SJCRH30 (cell line): ENCODE results near the gene TMCO6. TPM values are rescaled to one million over a fixed set of nuclear protein-coding genes. Genes with fewer than 3 reads are reported as not detected.
"Not testable (repeated sequence)": the region's sequence is repeated elsewhere in the genome, so short reads cannot be mapped to it uniquely, and the experiment has no call there.

ENCODE experiments used
- DNase-seq, 2 experiments: peaks; one replicate each; pipeline ENCODE4 v3.0.0-alpha.2; 2015 to 2020
- H3K27ac ChIP-seq: fragments of 250-450 bp; sonication (Bioruptor Pico); 2 replicates; pipeline ENCODE4 v1.5.1; 2020; ENCODE audit warnings: mild to moderate bottlenecking, moderate library complexity
- H3K27me3 ChIP-seq: fragments of 250-450 bp; sonication (Bioruptor Pico); 2 replicates; pipeline ENCODE4 v1.5.1; 2020; ENCODE audit warnings: mild to moderate bottlenecking, moderate library complexity
- H3K36me3 ChIP-seq: fragments of 250-450 bp; sonication (Bioruptor Pico); 2 replicates; pipeline ENCODE4 v1.5.1; 2020; ENCODE audit warnings: mild to moderate bottlenecking, moderate library complexity
- H3K4me1 ChIP-seq: fragments of 250-450 bp; sonication (Bioruptor Pico); 2 replicates; pipeline ENCODE4 v1.5.1; 2020; ENCODE audit warnings: mild to moderate bottlenecking, moderate library complexity
- H3K4me3 ChIP-seq: fragments of 250-450 bp; sonication (Bioruptor Pico); 2 replicates; pipeline ENCODE4 v1.5.1; 2020; ENCODE audit warnings: mild to moderate bottlenecking, moderate library complexity
- H3K9me3 ChIP-seq: fragments of 250-450 bp; sonication (Bioruptor Pico); replicated peaks from 2 replicates; pipeline ENCODE4 v1.5.1; 2020; ENCODE audit warnings: mild to moderate bottlenecking, moderate library complexity
- total RNA-seq: library from RNA; depleted of rRNA; stranded (reverse); fragments of >200 nt; shearing (Covaris generic); gene quantifications from 2 replicates; pipeline ENCODE4 v1.2.3, GENCODE V29; 2014

Gene TMCO6
- total RNA-seq, 1 experiment from 2014 or later, result 11.1 TPM

DNA sequence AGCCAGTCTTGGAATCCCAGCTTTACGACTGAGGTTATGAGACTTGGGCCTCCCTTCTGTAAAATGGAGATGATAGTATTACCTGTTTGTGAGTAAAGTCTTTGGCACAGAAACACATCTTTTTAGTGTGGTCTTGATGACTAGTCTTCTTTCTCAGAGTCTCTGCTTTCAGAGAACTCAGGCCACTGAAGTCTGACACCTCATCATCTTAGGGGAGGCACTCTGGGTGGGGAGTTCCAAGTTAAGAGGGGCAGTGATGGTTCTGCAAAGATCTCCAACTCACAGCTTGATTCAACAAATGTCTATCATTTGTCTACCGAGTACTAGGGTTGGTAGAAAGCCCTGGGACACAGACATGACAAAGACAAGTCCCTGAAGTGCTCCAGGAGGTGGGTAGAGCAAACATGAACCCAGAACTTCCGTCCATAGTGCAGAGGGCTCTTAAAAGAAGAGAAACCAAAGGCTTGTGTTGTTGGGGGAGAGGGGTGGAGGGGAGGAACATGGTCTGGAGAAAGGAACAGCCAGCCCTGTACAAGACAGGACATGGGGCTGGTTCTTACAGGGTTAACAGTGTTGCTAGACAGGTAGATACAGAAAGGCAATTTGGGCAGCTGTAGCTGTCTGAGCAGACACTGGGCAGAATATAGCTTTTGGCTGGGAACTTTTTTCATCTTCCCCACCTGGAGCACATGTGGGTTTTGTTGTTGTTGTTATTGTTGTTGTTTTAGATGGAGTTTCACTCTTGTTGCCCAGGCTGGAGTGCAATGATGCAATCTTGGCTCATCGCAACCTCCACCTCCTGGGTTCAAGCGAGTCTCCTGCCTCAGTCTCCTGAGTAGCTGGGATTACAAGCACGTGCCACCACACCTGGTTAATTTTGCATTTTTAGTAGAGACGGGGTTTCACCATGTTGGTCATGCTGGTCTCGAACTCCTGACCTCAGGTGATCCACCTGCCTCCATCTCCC, 3.7 kb upstream of the TMCO6 start:
- Histone ChIP-seq H3K27me3 (no peaks in the 10 kb centered on the region), H3K27ac (no peak overlapping the region), H3K4me3 (no peak overlapping the region), H3K36me3 (no peaks in the 10 kb centered on the region), H3K9me3 (no peaks in the 10 kb centered on the region), H3K4me1 (peaks cover 4% of the 10 kb centered on the region; the same call in 1 of the 2 replicates)
- no peak for DNase-seq

DNA sequence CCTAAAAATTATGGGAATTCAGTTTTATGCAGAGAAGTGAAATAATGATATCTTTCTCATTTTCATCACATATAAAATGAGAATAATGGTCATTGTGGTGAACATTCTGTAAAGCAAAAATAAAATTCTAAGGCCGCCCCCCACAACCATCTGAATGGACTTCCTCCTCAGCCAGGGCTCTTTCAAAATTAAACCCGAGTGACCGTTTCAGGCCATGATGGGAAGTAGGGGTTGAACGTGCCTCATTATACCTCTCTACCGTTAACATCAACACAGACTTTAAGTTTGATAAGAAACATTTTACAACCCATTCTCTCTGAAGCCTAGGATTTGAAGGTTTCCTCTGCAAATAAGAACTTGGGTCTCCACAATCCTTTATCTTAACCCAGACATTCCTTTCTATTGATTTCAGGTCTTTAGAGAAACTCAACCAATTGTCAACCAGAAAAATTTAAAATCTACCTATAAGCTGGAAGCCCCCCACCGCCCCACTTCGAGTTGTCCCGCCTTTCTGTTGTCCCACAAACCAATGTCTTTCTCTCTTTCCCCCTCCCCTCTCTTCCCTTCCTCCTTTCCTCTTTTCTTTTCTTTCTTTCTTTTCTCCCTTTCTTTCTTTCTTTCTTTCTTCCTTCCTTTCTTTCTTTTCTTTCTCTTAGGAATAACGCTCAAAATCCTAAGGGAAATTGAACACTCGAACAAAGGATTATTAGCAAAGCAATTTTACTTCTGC, 1.7 kb upstream of the TMCO6 start:
- no peaks in the 10 kb centered on the region for H3K9me3 ChIP-seq
- H3K4me1 ChIP-seq, result peaks cover 4% of the 10 kb centered on the region; the same call in 1 of the 2 replicates
- no peak overlapping the region for H3K4me3 ChIP-seq
- no peak overlapping the region for H3K27ac ChIP-seq
- DNase-seq, result no peak
- no peaks in the 10 kb centered on the region for H3K36me3 ChIP-seq
- no peaks in the 10 kb centered on the region for H3K27me3 ChIP-seq

DNA sequence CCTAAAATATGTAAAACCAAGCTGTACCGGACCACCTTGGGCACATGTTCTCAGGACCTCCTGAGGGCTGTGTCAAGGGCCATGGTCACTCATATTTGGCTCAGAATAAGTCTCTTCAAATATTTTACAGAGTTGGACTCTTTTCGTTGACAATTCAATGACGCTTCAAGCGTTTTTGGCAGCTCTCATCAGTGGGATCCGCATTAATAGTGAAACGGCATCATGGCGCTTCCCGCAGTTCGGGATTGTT, 428 bp upstream of the TMCO6 start:
- H3K9me3 ChIP-seq, H3K4me1 ChIP-seq, DNase-seq, H3K36me3 ChIP-seq, H3K27me3 ChIP-seq: not testable (repeated sequence)
- H3K27ac ChIP-seq, result peak overlapping the region; percentile 29
- H3K4me3 ChIP-seq, result peak overlapping the region; percentile 86

DNA sequence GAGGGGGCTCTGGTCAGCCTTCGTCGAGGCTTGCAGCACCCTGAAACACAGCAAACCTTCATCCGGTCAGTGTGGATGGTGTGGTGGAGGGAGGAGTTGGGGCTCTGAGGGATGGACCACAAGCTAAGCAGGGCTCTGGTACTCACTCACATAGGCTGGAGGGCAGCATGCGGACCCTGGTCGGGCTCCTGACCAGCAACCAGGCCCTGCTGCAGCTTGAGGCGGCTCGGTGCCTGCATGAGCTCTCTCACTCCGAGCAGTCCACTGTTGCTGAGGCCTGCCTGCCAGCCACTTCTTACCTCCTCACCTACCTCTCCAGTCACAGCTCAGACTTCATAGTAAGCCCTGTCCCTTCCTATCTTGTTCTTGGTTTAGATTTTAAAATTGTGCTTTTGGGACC, 2.5 kb downstream of the TMCO6 start:
- peaks cover 12% of the 10 kb centered on the region for H3K36me3 ChIP-seq
- peaks cover 9% of the 10 kb centered on the region for H3K4me1 ChIP-seq
- no peak for DNase-seq
- no peaks in the 10 kb centered on the region for H3K9me3 ChIP-seq
- no peaks in the 10 kb centered on the region for H3K27me3 ChIP-seq
- H3K4me3 ChIP-seq, result no peak overlapping the region
- H3K27ac ChIP-seq, result no peak overlapping the region

DNA sequence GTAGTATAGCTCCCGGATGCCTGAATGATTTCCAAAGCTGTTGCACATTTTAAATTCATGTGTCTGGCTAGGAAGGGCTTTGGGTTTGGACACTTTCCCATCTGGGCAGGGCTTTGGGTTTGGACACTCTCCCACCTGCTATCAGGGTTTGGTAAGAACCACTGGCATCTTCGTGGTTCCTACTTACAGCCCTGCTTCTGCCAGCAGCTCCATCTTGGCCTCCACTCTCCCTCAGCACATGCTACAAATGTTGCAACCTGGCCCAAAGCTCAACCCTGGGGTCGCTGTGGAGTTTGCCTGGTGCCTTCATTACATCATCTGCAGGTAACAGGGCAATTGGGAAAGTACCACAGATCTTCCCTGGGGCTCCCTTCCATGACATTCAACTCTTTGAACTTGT, 3.5 kb downstream of the TMCO6 start:
- peaks cover 12% of the 10 kb centered on the region for H3K36me3 ChIP-seq
- no peak overlapping the region for H3K4me3 ChIP-seq
- H3K4me1 ChIP-seq, result peaks cover 9% of the 10 kb centered on the region
- no peak for DNase-seq
- H3K9me3 ChIP-seq, result no peaks in the 10 kb centered on the region
- no peaks in the 10 kb centered on the region for H3K27me3 ChIP-seq
- H3K27ac ChIP-seq, result no peak overlapping the region

DNA sequence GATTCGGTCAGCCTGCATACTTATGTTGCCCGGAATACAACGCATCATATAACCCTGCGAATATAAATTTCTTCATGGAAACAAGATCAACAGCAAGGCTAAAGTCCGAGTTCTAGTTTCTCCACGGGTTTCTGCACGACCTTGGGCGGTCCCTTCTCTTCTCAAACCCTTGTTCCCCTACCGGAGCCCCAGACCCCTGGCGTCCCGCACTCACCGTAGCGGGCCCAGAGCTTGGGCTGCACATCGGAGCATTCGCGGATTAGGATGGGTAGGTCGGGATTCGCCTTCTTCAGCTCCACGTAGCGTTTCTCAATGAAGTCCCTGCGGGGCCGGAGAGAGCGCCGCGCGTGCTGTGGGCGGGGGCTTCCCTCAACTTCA, 7.8 kb downstream of the TMCO6 start:
- no peak for DNase-seq
- no peaks in the 10 kb centered on the region for H3K9me3 ChIP-seq
- peak overlapping the region; percentile 72 for H3K4me3 ChIP-seq
- H3K4me1 ChIP-seq, result peaks cover 5% of the 10 kb centered on the region; the same call in 1 of the 2 replicates
- peak overlapping the region; percentile 15; the same call in 1 of the 2 replicates for H3K27ac ChIP-seq
- no peaks in the 10 kb centered on the region for H3K27me3 ChIP-seq
- H3K36me3 ChIP-seq, result peaks cover 30% of the 10 kb centered on the region

DNA sequence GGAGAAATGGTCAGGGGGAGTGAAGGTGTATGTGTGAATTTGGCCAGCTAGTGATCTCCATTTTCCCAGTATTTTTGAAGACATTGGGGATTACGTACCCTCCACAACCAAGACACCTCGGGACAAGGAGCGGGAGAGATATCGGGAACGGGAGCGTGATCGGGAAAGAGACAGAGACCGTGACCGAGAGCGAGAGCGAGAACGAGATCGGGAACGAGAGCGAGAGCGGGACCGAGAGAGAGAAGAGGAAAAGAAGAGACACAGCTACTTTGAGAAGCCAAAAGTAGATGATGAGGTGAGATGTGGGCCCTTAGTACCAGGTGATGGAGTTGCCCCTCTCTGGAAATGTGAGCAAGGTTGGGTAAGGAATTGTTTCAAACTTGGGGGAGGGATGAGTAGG, 19.6 kb downstream of the TMCO6 start:
- H3K36me3 ChIP-seq, result peaks cover 79% of the 10 kb centered on the region
- DNase-seq, result no peak
- H3K27me3 ChIP-seq, result no peaks in the 10 kb centered on the region
- no peaks in the 10 kb centered on the region for H3K9me3 ChIP-seq
- H3K4me1 ChIP-seq, result no peaks in the 10 kb centered on the region
- no peak overlapping the region for H3K27ac ChIP-seq
- no peak overlapping the region for H3K4me3 ChIP-seq

DNA sequence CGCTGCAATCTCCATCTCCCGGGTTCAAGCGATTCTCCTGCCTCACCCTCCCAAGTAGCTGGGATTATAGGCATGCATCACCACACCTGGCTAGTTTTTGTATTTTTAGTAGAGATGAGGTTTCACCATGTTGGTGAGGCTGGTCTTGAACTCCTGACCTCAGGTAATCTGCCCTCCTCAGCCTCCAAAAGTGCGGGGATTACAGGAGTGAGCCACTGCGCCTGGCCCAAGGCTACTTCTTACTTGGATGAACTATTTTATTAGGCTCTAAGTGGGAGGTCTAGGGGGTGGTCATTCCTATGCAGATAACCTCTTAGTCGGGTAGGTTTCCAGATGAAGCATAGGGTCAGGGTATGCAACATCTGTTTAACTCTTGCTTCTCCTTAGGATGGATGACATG, 21.1 kb downstream of the TMCO6 start:
- H3K4me1 ChIP-seq, H3K9me3 ChIP-seq, DNase-seq, H3K27ac ChIP-seq, H3K4me3 ChIP-seq, H3K27me3 ChIP-seq: not testable (repeated sequence)
- peaks cover 65% of the 10 kb centered on the region for H3K36me3 ChIP-seq

DNA sequence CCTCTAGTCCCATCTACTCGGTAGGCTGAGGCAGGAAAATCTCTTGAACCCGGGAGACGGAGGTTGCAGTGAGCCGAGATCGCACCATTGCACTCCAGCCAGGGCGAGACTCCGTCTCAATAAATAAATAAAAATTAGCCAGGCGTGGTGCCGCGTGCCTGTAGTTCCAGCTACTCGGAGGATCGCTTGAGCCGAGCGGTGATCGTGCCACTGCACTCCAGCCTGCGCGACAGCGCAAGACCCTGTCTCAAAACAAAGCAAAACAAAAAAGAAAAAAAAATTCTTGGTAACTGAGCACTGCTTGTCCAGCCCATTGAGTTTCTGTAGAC, 24.7 kb downstream of the TMCO6 start:
- Histone ChIP-seq H3K4me3 (peak overlapping the region; percentile 77), H3K36me3 (peaks cover 39% of the 10 kb centered on the region), H3K4me1 (no peaks in the 10 kb centered on the region), H3K27ac (peak overlapping the region; percentile 70), H3K27me3 (no peaks in the 10 kb centered on the region), H3K9me3 (no peaks in the 10 kb centered on the region)
- no peak for DNase-seq

DNA sequence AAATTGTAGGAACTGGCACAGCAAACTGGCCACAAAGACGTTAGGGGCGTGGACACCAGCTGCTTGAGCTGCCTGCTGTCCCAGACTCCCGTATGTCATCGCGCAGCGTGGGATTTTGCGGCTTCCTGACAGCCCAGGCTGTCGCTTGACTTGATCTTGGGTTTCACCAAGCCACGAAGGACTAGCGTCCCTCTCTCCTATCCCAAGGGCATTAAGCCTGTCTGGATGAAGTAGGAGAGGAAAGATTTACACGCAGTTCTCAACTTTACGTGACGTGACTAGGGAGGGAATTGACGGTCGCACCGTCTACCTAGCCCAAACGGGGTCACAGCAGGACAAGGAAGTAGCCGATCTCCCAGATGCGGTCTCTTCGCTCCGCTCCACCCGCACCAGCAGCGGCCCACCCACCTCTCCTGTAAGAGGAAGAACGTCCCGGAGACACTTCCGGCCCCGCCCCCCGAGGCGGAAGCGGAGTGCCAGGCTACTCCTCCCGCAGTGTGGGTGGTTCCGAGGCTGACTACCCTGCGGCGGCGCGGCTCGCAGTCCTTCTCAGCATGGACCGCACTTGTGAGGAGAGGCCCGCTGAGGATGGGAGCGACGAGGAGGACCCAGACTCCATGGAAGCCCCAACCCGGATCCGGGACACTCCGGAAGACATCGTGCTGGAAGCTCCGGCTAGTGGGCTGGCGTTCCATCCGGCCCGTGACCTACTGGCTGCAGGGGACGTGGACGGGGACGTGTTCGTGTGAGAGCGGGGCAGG, 25.3 kb downstream of the TMCO6 start, which contains the start of gene WDR55:
Gene WDR55 (plus strand): TSS at position 546 of the 761 bp plus-strand sequence. CDS start 9 bp downstream, at position 555.
- peaks cover 39% of the 10 kb centered on the region for H3K36me3 ChIP-seq
- DNase-seq, result peak; percentile 96 to 98
- peak within 1 kb of the TSS; percentile 77 for H3K4me3 ChIP-seq
- H3K9me3 ChIP-seq, result no peaks in the 10 kb centered on the region
- no peaks in the 10 kb centered on the region for H3K27me3 ChIP-seq
- no peaks in the 10 kb centered on the region for H3K4me1 ChIP-seq
- H3K27ac ChIP-seq, result peak within 1 kb of the TSS; percentile 70

DNA sequence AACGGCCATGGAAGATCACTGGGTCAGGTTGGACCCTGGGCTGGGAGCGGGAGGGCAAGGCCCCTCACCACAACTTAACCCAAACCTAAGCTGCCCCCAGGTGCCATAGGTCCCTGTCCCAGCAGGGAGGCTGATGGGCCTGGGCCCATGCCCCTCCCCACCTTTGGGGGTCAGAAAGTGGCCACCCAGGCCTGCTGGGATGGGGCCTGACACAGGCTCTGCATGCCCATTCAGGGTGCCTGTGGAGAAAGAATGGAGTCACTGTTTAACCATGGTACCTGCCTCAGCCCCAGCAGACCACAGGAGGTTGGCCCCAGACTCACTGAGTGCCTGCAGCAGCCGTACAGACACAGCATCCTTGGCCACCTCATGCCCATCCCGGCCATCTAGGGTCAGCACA, 31.8 kb downstream of the TMCO6 start:
- H3K9me3 ChIP-seq, H3K27ac ChIP-seq, H3K4me1 ChIP-seq, H3K4me3 ChIP-seq, DNase-seq, H3K27me3 ChIP-seq: not testable (repeated sequence)
- H3K36me3 ChIP-seq, result peaks cover 54% of the 10 kb centered on the region

DNA sequence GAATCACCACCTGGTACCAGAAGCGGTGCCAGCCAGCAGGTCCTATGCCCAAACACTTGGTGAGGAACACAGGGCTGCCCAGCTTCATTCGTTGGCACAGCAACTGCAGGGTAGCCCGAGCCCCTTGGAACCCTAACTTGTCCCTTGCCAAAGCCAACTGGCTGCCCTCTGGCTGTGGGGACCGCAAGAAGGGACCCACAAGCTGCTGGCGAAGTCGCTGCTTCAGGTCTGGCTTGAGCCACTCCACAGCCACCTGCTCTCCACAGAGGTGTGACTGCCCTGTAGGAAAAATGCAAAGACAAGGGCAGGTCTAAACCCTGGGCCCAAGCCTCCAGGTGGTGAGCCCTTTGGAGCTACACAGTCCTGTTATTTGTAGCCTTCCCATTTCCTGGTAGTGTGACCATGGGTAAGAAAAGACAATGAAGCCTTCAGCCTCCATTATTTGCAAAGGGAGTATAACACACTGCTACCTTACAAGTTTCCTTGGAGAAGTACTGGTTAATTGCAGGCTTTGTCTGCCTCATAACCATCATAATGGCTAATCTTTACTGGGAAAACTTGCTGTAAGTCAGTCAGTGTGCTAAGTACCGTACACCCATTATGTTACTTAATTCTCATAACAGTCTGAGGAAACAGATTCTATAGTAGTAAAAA, 32.3 kb downstream of the TMCO6 start:
- H3K27ac ChIP-seq, result no peak overlapping the region
- no peaks in the 10 kb centered on the region for H3K9me3 ChIP-seq
- H3K4me3 ChIP-seq, result no peak overlapping the region
- no peaks in the 10 kb centered on the region for H3K27me3 ChIP-seq
- peaks cover 59% of the 10 kb centered on the region for H3K36me3 ChIP-seq
- no peak for DNase-seq
- no peaks in the 10 kb centered on the region for H3K4me1 ChIP-seq

DNA sequence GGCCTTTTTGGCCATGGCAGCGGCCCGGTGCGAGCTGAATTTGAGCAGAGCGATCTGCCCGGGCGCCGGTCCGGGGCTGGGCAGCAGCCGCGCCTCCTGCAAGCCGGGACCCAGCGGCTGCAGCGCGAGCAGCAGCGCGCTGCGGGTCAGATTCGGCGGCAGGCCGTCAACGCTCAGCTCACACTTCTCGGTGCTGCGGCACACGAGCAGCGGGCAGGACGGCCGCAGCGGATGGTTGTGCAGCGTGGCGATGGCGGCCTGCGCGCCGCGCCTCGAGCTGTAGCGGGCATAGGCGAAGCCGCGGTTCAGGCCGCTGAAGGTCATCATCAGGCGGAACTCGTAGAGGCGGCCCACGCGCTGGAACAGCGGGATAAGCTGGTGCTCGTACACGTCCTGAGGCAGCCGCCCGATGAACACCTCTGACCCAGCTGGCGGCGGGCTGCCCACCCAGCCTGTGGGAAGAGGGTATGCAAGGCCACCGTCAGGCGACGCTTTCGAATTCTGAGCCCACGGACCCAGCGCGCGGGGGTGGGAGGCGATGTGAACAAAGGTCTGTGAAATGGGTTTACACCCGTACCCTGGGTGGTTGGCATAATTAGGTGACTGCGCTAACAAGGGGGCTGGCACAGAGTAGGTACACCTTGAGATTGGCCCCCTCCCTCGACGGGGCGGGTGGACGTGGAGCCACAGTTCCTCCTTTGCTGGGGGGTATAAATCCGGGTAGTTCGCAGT, 33.4 kb downstream of the TMCO6 start:
- H3K36me3 ChIP-seq, result peaks cover 60% of the 10 kb centered on the region
- H3K27ac ChIP-seq, result no peak overlapping the region
- DNase-seq, result no peak
- no peaks in the 10 kb centered on the region for H3K27me3 ChIP-seq
- no peaks in the 10 kb centered on the region for H3K9me3 ChIP-seq
- H3K4me1 ChIP-seq, result no peaks in the 10 kb centered on the region
- no peak overlapping the region for H3K4me3 ChIP-seq
